Keratinocyte (primary cell): Measurements from ENCODE around the gene FBXO15. TPM values are rescaled to one million over a fixed set of nuclear protein-coding genes. Genes with fewer than 3 reads are reported as not detected.

ENCODE experiments used
- DNase-seq: peaks from one replicate; pipeline ENCODE4 v3.0.0-alpha.2; 2011; ENCODE audit warnings: low read depth, missing footprints, low spot score
- FAIRE-seq: peaks from 2 replicates; lab custom pipeline; 2011; peaks lifted over from hg19 to GRCh38; lab: Jason Lieb, UNC
- H2AFZ ChIP-seq: 2 replicates; pipeline ENCODE4 v1.6.0; 2012; ENCODE audit warnings: low read length, control low read depth, inconsistent platforms; ENCODE audit not compliant: control insufficient read depth
- H3K27ac ChIP-seq: 2 replicates; pipeline ENCODE4 v1.5.1; 2011; ENCODE audit warnings: low read length; ENCODE audit not compliant: control insufficient read depth, insufficient read depth
- H3K27me3 ChIP-seq: 3 replicates; pipeline ENCODE4 v1.6.0; 2011; ENCODE audit warnings: low read length; ENCODE audit not compliant: control insufficient read depth, insufficient read depth; ENCODE audit errors: extremely low read depth
- H3K36me3 ChIP-seq, 2 experiments: 2 replicates in 1 of 2; 3 replicates in 1 of 2; pipeline ENCODE4 v1.5.1; 2011; ENCODE audit warnings: low read length in 2 of 2, mild to moderate bottlenecking in 1 of 2; ENCODE audit not compliant: control insufficient read depth in 2 of 2, insufficient read depth in 2 of 2; ENCODE audit errors: extremely low read depth in 1 of 2
- H3K4me1 ChIP-seq: 3 replicates; pipeline ENCODE4 v1.5.1; 2011; ENCODE audit warnings: low read length; ENCODE audit not compliant: control insufficient read depth, insufficient read depth; ENCODE audit errors: extremely low read depth
- H3K4me2 ChIP-seq: 3 replicates; pipeline ENCODE4 v1.6.0; 2011; ENCODE audit warnings: low read depth, low read length; ENCODE audit not compliant: control insufficient read depth, insufficient read depth; ENCODE audit errors: extremely low read depth
- H3K4me3 ChIP-seq, 3 experiments: fragments of 200-600 bp in 1 of 3; sonication (generic) in 1 of 3; 2 replicates in 2 of 3; 3 replicates in 1 of 3; pipeline ENCODE4 v1.5.1; 2011 to 2016; ENCODE audit warnings: low read length in 3 of 3, mild to moderate bottlenecking in 3 of 3, control low read depth in 2 of 3, inconsistent platforms in 1 of 3, low read depth in 1 of 3, mixed read lengths in 1 of 3, mixed run types in 1 of 3, moderate library complexity in 1 of 3; ENCODE audit not compliant: control insufficient read depth in 2 of 3, insufficient read depth in 2 of 3; ENCODE audit errors: extremely low read depth in 1 of 3
- H3K79me2 ChIP-seq: 2 replicates; pipeline ENCODE4 v1.6.0; 2012; ENCODE audit warnings: low read length; ENCODE audit not compliant: control insufficient read depth, insufficient read depth
- H3K9ac ChIP-seq: 3 replicates; pipeline ENCODE4 v1.6.0; 2011; ENCODE audit warnings: low read length; ENCODE audit not compliant: control insufficient read depth, insufficient read depth; ENCODE audit errors: extremely low read depth
- H3K9me1 ChIP-seq: 3 replicates; pipeline ENCODE4 v1.6.0; 2011; ENCODE audit warnings: low read length; ENCODE audit not compliant: control insufficient read depth, insufficient read depth; ENCODE audit errors: extremely low read depth
- H3K9me3 ChIP-seq: 2 replicates; pipeline ENCODE4 v1.5.1; 2012; ENCODE audit warnings: low read depth, low read length; ENCODE audit not compliant: control insufficient read depth
- H4K20me1 ChIP-seq: 3 replicates; pipeline ENCODE4 v1.6.0; 2011; ENCODE audit warnings: low read length; ENCODE audit not compliant: control insufficient read depth, insufficient read depth; ENCODE audit errors: extremely low read depth
- EZH2 ChIP-seq: IDR thresholded peaks from one replicate; pipeline ENCODE4 v1.6.1; 2012; ENCODE audit warnings: inconsistent platforms, mild to moderate bottlenecking, low read length, moderate library complexity
- dilution Hi-C: fragments of 300-500 bp; cut with MboI; formaldehyde crosslinking; loops from one replicate; pipeline ENCODE4 v1.7.0; 2020; ENCODE audit warnings: low sequenced_read_pairs; ENCODE audit not compliant: extremely low pct_ligation_motif_present
- polyA plus RNA-seq, 5 experiments: library from polyadenylated mRNA; depleted of rRNA in 3 of 5; stranded (reverse) in 3 of 5; stranded (forward) in 1 of 5; unstranded in 1 of 5; fragments of >200 nt; gene quantifications; 1 replicate in 1 of 5; 2 replicates in 3 of 5; 3 replicates in 1 of 5; pipeline versions ENCODE4 v1.2.1 to v1.2.3, GENCODE V29; 2011 to 2012; ENCODE audit warnings: missing spikeins in 2 of 5, low read depth in 1 of 5, low replicate concordance in 1 of 5
- TF ChIP-seq, protein P1 (sequence below), 3 experiments: IDR thresholded peaks in 1 of 3; conservative IDR thresholded peaks in 1 of 3; optimal IDR thresholded peaks in 1 of 3; 2 replicates in 2 of 3; 3 replicates in 1 of 3; pipeline versions ENCODE3 to v1.5.1; 2011; ENCODE audit warnings: low read length in 3 of 3, mild to moderate bottlenecking in 3 of 3, moderate library complexity in 2 of 3, control low read depth in 1 of 3, inconsistent platforms in 1 of 3; ENCODE audit not compliant: insufficient read depth in 2 of 3; ENCODE audit errors: extremely low read depth in 1 of 3

FBXO15 gene
- polyA plus RNA-seq, 1 donor (not counting 4 experiments of a cell fraction or from before 2014, with no cell fraction given) = 0.26 TPM

DNA sequence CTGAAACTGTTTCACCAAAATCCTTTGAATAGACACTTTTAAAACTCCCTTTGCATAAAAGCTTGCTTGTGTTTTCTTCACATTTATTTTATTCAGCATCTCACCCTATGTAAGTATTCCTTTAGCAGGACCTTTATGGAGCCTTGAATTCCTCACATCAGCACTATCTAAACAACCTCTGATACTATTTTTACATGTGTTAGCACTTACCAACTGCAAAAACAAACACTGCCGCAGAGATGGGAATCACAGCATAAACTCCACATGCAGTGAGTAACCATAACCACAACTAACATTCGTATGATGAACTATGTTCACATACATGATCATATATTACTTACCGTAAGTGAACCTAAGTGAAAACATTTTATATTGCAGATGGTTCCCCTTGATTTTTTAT lies 15.4 kb downstream of the FBXO15 start:
- dilution Hi-C loops = no loop called here
- no peak for FAIRE-seq
- H3K4me1 ChIP-seq = no peaks in the 10 kb centered on the region

DNA sequence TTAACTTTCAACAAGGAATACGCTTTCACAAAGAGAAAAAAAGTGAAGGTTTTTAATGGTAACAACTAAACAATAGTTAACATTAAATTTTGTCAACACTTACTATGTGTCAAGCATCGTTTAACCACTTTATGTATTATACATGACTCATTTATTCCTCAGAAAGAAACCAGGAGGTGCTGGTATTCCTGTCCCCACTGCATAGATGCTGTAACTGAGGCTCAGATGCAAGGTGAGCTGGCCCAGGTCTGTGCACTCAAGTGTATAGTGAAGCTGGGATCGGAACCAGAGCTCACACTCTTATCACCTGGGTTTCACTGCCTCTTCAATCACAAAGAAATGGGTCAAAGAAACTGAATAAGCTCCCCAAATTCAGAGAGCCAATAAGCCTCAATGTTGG lies 16.5 kb downstream of the FBXO15 start:
- no peaks in the 10 kb centered on the region for H3K4me1 ChIP-seq
- no peak for FAIRE-seq
- H2AFZ ChIP-seq = no peak overlapping the region
- TF ChIP-seq, protein P1, sequence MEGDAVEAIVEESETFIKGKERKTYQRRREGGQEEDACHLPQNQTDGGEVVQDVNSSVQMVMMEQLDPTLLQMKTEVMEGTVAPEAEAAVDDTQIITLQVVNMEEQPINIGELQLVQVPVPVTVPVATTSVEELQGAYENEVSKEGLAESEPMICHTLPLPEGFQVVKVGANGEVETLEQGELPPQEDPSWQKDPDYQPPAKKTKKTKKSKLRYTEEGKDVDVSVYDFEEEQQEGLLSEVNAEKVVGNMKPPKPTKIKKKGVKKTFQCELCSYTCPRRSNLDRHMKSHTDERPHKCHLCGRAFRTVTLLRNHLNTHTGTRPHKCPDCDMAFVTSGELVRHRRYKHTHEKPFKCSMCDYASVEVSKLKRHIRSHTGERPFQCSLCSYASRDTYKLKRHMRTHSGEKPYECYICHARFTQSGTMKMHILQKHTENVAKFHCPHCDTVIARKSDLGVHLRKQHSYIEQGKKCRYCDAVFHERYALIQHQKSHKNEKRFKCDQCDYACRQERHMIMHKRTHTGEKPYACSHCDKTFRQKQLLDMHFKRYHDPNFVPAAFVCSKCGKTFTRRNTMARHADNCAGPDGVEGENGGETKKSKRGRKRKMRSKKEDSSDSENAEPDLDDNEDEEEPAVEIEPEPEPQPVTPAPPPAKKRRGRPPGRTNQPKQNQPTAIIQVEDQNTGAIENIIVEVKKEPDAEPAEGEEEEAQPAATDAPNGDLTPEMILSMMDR (optimal IDR thresholded peaks at IDR 0.05 in 1 of 3, IDR thresholded peaks at IDR 0.05 in 1 of 3, conservative IDR thresholded peaks at IDR 0.05 in 1 of 3; ENCODE audit: extremely low read depth in 1 of 3, insufficient read depth in 2 of 3, low read length in 3 of 3) = no peak
- no peak for TF ChIP-seq EZH2
- no peak overlapping the region for H3K9ac ChIP-seq
- no peaks in the 10 kb centered on the region for H3K9me3 ChIP-seq
- no peak overlapping the region for H3K27ac ChIP-seq
- H3K36me3 ChIP-seq = no peaks in the 10 kb centered on the region
- no peaks in the 10 kb centered on the region for H3K79me2 ChIP-seq
- H3K27me3 ChIP-seq = no peaks in the 10 kb centered on the region
- no peak for DNase-seq
- H4K20me1 ChIP-seq = no peaks in the 10 kb centered on the region
- no peak overlapping the region for H3K4me2 ChIP-seq
- no peak overlapping the region for H3K4me3 ChIP-seq
- dilution Hi-C loops = no loop called here
- no peaks in the 10 kb centered on the region for H3K9me1 ChIP-seq

More for the DNA sequence above, 15.4 kb downstream of the FBXO15 start:
- no peak for DNase-seq
- TF ChIP-seq, protein P1 (optimal IDR thresholded peaks at IDR 0.05 in 1 of 3, IDR thresholded peaks at IDR 0.05 in 1 of 3, conservative IDR thresholded peaks at IDR 0.05 in 1 of 3; ENCODE audit: extremely low read depth in 1 of 3, insufficient read depth in 2 of 3, low read length in 3 of 3) = no peak
- TF ChIP-seq EZH2 = no peak
- Histone ChIP-seq H3K9me3 (no peaks in the 10 kb centered on the region), H3K9ac (no peak overlapping the region), H3K79me2 (no peaks in the 10 kb centered on the region), H3K36me3 (no peaks in the 10 kb centered on the region), H3K4me3 (no peak overlapping the region), H4K20me1 (no peaks in the 10 kb centered on the region), H3K27ac (no peak overlapping the region), H3K27me3 (no peaks in the 10 kb centered on the region), H3K4me2 (no peak overlapping the region), H2AFZ (no peak overlapping the region), H3K9me1 (no peaks in the 10 kb centered on the region)
